ENCODE measurements around the gene OSBPL10. TPM values are rescaled to one million over a fixed set of nuclear protein-coding genes. Genes with fewer than 3 reads are reported as not detected.

OSBPL10 gene
- total RNA-seq, 1 donor from 2014 or later = 6.4 TPM

DNA sequence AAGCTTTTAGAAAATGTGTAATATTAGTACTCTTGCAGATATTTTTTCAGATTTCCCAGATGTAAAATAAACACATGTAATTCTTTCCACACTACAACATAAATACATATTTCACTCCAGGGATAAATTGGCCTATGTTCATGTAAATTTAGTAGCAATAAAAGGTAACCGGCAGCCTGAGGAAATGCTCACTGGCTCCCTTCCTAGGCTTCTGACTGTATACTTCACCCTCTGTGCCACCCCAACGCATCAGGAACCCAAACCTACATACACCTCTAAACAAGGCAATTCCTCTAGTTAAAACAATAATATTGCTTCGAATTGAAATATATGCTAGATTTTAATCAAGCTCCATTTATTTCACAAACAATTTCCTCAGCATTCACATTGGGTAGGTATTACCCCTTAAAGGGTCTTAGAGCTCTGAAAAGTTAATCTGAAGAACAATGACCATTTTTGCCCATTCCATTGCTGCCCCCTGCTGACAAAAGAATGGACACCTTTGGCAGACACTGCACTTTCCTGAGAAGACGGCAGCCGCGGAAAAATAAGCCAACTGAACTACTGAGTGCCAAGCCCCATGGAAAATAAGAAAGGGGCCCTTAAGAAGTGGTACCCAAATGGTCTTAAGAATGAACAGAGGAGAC is 212.5 kb downstream of the OSBPL10 start:
- Histone ChIP-seq H3K4me3 (no peak overlapping the region), H3K4me1 (no peaks in the 10 kb centered on the region), H3K9me3 (replicated peaks) (no peaks in the 10 kb centered on the region), H3K27me3 (ENCODE audit: low read depth) (no peaks in the 10 kb centered on the region), H3K27ac (replicated peaks) (no peak overlapping the region), H3K36me3 (no peaks in the 10 kb centered on the region)
- TF ChIP-seq, protein P1, sequence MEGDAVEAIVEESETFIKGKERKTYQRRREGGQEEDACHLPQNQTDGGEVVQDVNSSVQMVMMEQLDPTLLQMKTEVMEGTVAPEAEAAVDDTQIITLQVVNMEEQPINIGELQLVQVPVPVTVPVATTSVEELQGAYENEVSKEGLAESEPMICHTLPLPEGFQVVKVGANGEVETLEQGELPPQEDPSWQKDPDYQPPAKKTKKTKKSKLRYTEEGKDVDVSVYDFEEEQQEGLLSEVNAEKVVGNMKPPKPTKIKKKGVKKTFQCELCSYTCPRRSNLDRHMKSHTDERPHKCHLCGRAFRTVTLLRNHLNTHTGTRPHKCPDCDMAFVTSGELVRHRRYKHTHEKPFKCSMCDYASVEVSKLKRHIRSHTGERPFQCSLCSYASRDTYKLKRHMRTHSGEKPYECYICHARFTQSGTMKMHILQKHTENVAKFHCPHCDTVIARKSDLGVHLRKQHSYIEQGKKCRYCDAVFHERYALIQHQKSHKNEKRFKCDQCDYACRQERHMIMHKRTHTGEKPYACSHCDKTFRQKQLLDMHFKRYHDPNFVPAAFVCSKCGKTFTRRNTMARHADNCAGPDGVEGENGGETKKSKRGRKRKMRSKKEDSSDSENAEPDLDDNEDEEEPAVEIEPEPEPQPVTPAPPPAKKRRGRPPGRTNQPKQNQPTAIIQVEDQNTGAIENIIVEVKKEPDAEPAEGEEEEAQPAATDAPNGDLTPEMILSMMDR (IDR thresholded peaks at IDR 0.05; ENCODE audit: borderline replicate concordance) = peak; percentile 79
- intact Hi-C loops (cut with micrococcal nuclease) = loop anchor here (10.0 kb wide), 1 partner anchor 214 kb away; no protein-coding TSS in a partner anchor
- DNase-seq = peak; percentile 28

GRCh38 chr3:31767920-31768319 is 213.1 kb downstream of the OSBPL10 start:
- TF ChIP-seq, protein P1 (IDR thresholded peaks at IDR 0.05; ENCODE audit: borderline replicate concordance) = no peak
- no peaks in the 10 kb centered on the region for H3K9me3 ChIP-seq (replicated peaks)
- no peak for DNase-seq
- intact Hi-C loops (cut with micrococcal nuclease) = loop anchor here (10.0 kb wide), 1 partner anchor 213 kb away; no protein-coding TSS in a partner anchor
- H3K27me3 ChIP-seq (ENCODE audit: low read depth) = no peaks in the 10 kb centered on the region
- H3K27ac ChIP-seq (replicated peaks) = no peak overlapping the region
- H3K36me3 ChIP-seq = no peaks in the 10 kb centered on the region
- H3K4me3 ChIP-seq = no peak overlapping the region
- H3K4me1 ChIP-seq = no peaks in the 10 kb centered on the region

- H3K36me3 ChIP-seq = no peaks in the 10 kb centered on the region
- intact Hi-C loops (cut with micrococcal nuclease) = loop anchor here (10.0 kb wide), 1 partner anchor 212 kb away; no protein-coding TSS in a partner anchor
- H3K9me3 ChIP-seq (replicated peaks) = no peaks in the 10 kb centered on the region
- no peak overlapping the region for H3K27ac ChIP-seq (replicated peaks)
- DNase-seq = no peak
- TF ChIP-seq, protein P1 (IDR thresholded peaks at IDR 0.05; ENCODE audit: borderline replicate concordance) = no peak
- no peaks in the 10 kb centered on the region for H3K27me3 ChIP-seq (ENCODE audit: low read depth)
- no peak overlapping the region for H3K4me3 ChIP-seq
- no peaks in the 10 kb centered on the region for H3K4me1 ChIP-seq
Measured at GRCh38 chr3:31766669-31767068, 214.4 kb downstream of the OSBPL10 start.

DNA sequence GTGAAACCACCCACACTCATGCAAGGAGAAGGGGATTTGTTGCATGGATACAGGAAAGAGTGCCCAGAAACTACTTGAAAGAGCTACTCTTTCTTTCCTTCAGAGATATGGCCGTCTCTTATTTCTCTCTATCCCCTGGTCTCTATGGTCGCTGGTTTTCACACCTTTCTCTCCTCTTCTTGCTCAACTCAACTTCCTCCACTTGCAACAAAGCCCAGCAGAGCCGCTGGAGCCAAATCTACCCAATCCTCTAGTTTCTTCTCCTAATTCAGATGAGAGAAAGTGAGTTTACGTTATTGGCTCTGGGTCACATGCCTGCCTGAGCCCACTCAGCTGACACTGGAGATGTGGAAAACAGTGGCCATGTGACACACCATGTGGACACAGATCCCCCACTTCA is 215.2 kb downstream of the OSBPL10 start:
- intact Hi-C loops (cut with micrococcal nuclease) = loop anchor here (10.0 kb wide), 1 partner anchor 211 kb away; no protein-coding TSS in a partner anchor
- TF ChIP-seq, protein P1 (IDR thresholded peaks at IDR 0.05; ENCODE audit: borderline replicate concordance) = no peak
- Histone ChIP-seq H3K27me3 (ENCODE audit: low read depth) (no peaks in the 10 kb centered on the region), H3K4me3 (no peak overlapping the region), H3K9me3 (replicated peaks) (no peaks in the 10 kb centered on the region), H3K36me3 (no peaks in the 10 kb centered on the region), H3K27ac (replicated peaks) (no peak overlapping the region), H3K4me1 (no peaks in the 10 kb centered on the region)
- DNase-seq = no peak

GRCh38 chr3:31763731-31764130 is 217.3 kb downstream of the OSBPL10 start:
- no peaks in the 10 kb centered on the region for H3K4me1 ChIP-seq
- TF ChIP-seq, protein P1 (IDR thresholded peaks at IDR 0.05; ENCODE audit: borderline replicate concordance) = no peak
- no peak overlapping the region for H3K27ac ChIP-seq (replicated peaks)
- intact Hi-C loops (cut with micrococcal nuclease) = loop anchor here (10.0 kb wide), 1 partner anchor 209 kb away; no protein-coding TSS in a partner anchor
- no peak for DNase-seq
- H3K9me3 ChIP-seq (replicated peaks) = no peaks in the 10 kb centered on the region
- H3K4me3 ChIP-seq = no peak overlapping the region
- H3K36me3 ChIP-seq = no peaks in the 10 kb centered on the region
- H3K27me3 ChIP-seq (ENCODE audit: low read depth) = no peaks in the 10 kb centered on the region

All from left ventricle myocardium inferior (tissue), 1 donor.